ENCODE results near the gene ELP2. TPM values are rescaled to one million over a fixed set of nuclear protein-coding genes. Genes with fewer than 3 reads are reported as not detected.

ELP2 gene
- total and polyA plus RNA-seq, 2 of the 8 experiments (the other 6 are each of a cell fraction or from before 2014, with no cell fraction given), result 55.8 to 165 TPM

DNA sequence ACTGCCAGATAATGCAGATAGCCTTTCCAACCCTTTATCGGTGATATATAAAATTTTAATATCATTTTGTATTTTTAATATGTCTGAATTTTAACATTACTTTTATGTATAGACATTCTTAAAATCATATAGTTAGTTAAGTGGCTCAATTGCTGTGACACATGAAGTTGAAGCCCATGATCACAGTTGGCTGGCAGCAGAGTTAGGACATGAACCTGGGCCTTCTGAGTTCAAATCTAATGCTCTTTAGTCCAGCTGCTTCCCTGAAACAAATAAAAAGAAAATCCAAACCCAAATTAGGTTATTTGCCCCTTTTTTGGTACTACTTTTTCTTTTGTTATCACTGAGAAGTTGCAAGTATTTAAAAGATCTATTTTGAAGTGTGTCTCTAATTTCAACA is 5.6 kb downstream of the ELP2 start:
- CTCF ChIA-PET (ENCODE audit: partially characterized antibody), result no interaction called here
- no peak for FAIRE-seq
- TF ChIP-seq TCF12 (IDR thresholded peaks at IDR 0.05; ENCODE audit: low read depth, low read length) (no peak), ASH2L (IDR thresholded peaks at IDR 0.05; ENCODE audit: low read length) (no peak), BACH1 (IDR thresholded peaks at IDR 0.05; ENCODE audit: low read length) (no peak), CTBP2 (IDR thresholded peaks at IDR 0.05; ENCODE audit: borderline replicate concordance, insufficient read depth, insufficient read length, low read length) (no peak), RXRA (IDR thresholded peaks at IDR 0.05; ENCODE audit: insufficient read depth, low read depth, low read length) (no peak), SRF (IDR thresholded peaks at IDR 0.05; ENCODE audit: low read depth, low read length) (no peak), YY1 (IDR thresholded peaks at IDR 0.05; ENCODE audit: low read depth, low read length) (no peak), RFX5 (IDR thresholded peaks at IDR 0.05; ENCODE audit: borderline replicate concordance, low read depth, low read length) (no peak), RNF2 (IDR thresholded peaks at IDR 0.05; ENCODE audit: borderline replicate concordance, low read depth, low read length, missing control alignments, poor library complexity, severe bottlenecking) (no peak), JUND (IDR thresholded peaks at IDR 0.05; ENCODE audit: low read length) (no peak)
- TF ChIP-seq, protein P1, sequence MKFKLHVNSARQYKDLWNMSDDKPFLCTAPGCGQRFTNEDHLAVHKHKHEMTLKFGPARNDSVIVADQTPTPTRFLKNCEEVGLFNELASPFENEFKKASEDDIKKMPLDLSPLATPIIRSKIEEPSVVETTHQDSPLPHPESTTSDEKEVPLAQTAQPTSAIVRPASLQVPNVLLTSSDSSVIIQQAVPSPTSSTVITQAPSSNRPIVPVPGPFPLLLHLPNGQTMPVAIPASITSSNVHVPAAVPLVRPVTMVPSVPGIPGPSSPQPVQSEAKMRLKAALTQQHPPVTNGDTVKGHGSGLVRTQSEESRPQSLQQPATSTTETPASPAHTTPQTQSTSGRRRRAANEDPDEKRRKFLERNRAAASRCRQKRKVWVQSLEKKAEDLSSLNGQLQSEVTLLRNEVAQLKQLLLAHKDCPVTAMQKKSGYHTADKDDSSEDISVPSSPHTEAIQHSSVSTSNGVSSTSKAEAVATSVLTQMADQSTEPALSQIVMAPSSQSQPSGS (IDR thresholded peaks at IDR 0.05; ENCODE audit: low read length), result no peak
- TF ChIP-seq, protein P2, sequence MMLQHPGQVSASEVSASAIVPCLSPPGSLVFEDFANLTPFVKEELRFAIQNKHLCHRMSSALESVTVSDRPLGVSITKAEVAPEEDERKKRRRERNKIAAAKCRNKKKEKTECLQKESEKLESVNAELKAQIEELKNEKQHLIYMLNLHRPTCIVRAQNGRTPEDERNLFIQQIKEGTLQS (IDR thresholded peaks at IDR 0.05; ENCODE audit: insufficient read depth, low read depth, low read length), result no peak

More for the DNA sequence above, 5.6 kb downstream of the ELP2 start:
- H2AFZ ChIP-seq (ENCODE audit: low read length), result no peak overlapping the region
- H3K23ac ChIP-seq (ENCODE audit: insufficient read length), result no peak overlapping the region
- no peak overlapping the region for H4K91ac ChIP-seq (replicated peaks; ENCODE audit: insufficient read length, low read length)
- peaks cover 10 to 59% (median 20%) of the 10 kb centered on the region in 4 experiments for H3K36me3 ChIP-seq (ENCODE audit: control insufficient read depth in 2 of 4, insufficient read depth in 4 of 4, low read length in 3 of 4)
- H3K14ac ChIP-seq (ENCODE audit: insufficient read length), result no peak overlapping the region
- H2BK120ac ChIP-seq (replicated peaks; ENCODE audit: low read depth, low read length), result no peak overlapping the region
- no peak overlapping the region for H4K8ac ChIP-seq (ENCODE audit: extremely low read depth, insufficient read depth, low read length)
- no peak for DNase-seq (ENCODE audit: low read depth in 1 of 2, low spot score in 2 of 2)
- peaks cover 0 to 2% (median 1%) of the 10 kb centered on the region in 4 experiments; a peak in 1 of 7 replicates for H3K4me1 ChIP-seq (replicated peaks in 1 of 4; ENCODE audit: control insufficient read depth in 3 of 4, insufficient read depth in 4 of 4, low read length in 3 of 4)
- no peak overlapping the region for H2BK12ac ChIP-seq (ENCODE audit: low read depth, low read length)
- H3K23me2 ChIP-seq (ENCODE audit: low read depth, low read length), result peaks cover 2% of the 10 kb centered on the region; the same call in 1 of the 2 replicates
- peaks cover 25 to 58% of the 10 kb centered on the region in 2 experiments for H3K79me2 ChIP-seq (ENCODE audit: control insufficient read depth in 1 of 2, insufficient read depth in 2 of 2, low read length in 2 of 2)
- no peak overlapping the region for H3K27ac ChIP-seq (ENCODE audit: low read depth, low read length)
- H3K79me1 ChIP-seq (ENCODE audit: low read depth, low read length), result peaks cover 10% of the 10 kb centered on the region
- no peak overlapping the region for H4K5ac ChIP-seq (ENCODE audit: insufficient read length, low read depth, low read length)
- H2BK20ac ChIP-seq (ENCODE audit: low read length), result no peak overlapping the region
- no peak overlapping the region for H3K56ac ChIP-seq (replicated peaks; ENCODE audit: insufficient read length, low read depth, low read length)
- POLR2A ChIA-PET (ENCODE audit: partially characterized antibody), result interaction anchor here (0.8 kb wide), 1 partner anchor 11 kb away, joined by 4 read pairs; no protein-coding TSS in a partner anchor
- no peak overlapping the region for H3K4me3 ChIP-seq (ENCODE audit: extremely low read depth in 1 of 4, insufficient read depth in 2 of 4, low read depth in 3 of 4, low read length in 4 of 4)
- 94% methylated on average over 1 of the region's 1 CpG; no CpG with 5 or more reads in 1 of the 2 experiments for WGBS, 2 experiments (ENCODE audit: extremely low coverage in 1 of 2, insufficient coverage in 1 of 2, insufficient read length in 1 of 2, insufficient replicate concordance in 2 of 2, low coverage in 1 of 2, low lambda C conversion rate in 2 of 2, missing lambda C conversion rate in 1 of 2)
- H2BK5ac ChIP-seq (ENCODE audit: low read depth, low read length), result no peak overlapping the region
- no peak overlapping the region for H2BK15ac ChIP-seq (ENCODE audit: low read length)
- no peak overlapping the region for H3K4ac ChIP-seq (replicated peaks; ENCODE audit: insufficient read length, low read depth, low read length)
- no peak overlapping the region for H3K18ac ChIP-seq (ENCODE audit: extremely low read depth, low read length)
- no peak overlapping the region for H2AK5ac ChIP-seq (ENCODE audit: low read depth, low read length)
- no peaks in the 10 kb centered on the region for H3K27me3 ChIP-seq (replicated peaks in 1 of 4; ENCODE audit: control insufficient read depth in 3 of 4, extremely low read depth in 1 of 4, insufficient read depth in 3 of 4, low read length in 3 of 4)
- H3K9me3 ChIP-seq (ENCODE audit: insufficient read depth in 2 of 2, low read depth in 1 of 2, low read length in 1 of 2), result no peaks in the 10 kb centered on the region
- no peak overlapping the region for H3K9ac ChIP-seq (replicated peaks in 1 of 4; ENCODE audit: extremely low read depth in 1 of 4, low read depth in 3 of 4, low read length in 3 of 4)
- no peak overlapping the region for H3K4me2 ChIP-seq (ENCODE audit: insufficient read depth in 1 of 2, low read depth in 2 of 2, low read length in 2 of 2)
- peaks cover 14 to 16% of the 10 kb centered on the region in 2 experiments for H4K20me1 ChIP-seq (replicated peaks in 1 of 2; ENCODE audit: control insufficient read depth in 1 of 2, insufficient read depth in 2 of 2, low read length in 2 of 2)
